Epithelial cell of esophagus (primary cell): ENCODE results near the gene KIF20B.

Source experiments
- DNase-seq: peaks from one replicate; pipeline ENCODE4 v3.0.0; 2010; ENCODE audit warnings: low read depth
- H3K4me3 ChIP-seq: 2 replicates; pipeline ENCODE4 v1.5.1; 2011; ENCODE audit warnings: mild to moderate bottlenecking, low read length, control low read depth
- CTCF ChIP-seq: IDR thresholded peaks from 2 replicates; pipeline ENCODE4 v1.5.1; 2011; ENCODE audit warnings: low read depth, mild to moderate bottlenecking, low read length, control low read depth, inconsistent platforms; ENCODE audit not compliant: insufficient read depth; ENCODE audit errors: missing control alignments

Gene KIF20B

GRCh38 chr10:89700923-89701241, 508 bp upstream of the KIF20B start:
- TF ChIP-seq CTCF: no peak
- no peak for DNase-seq
- peak overlapping the region; percentile 94 for H3K4me3 ChIP-seq

- TF ChIP-seq CTCF: no peak
- DNase-seq: peak; percentile 43
Observed at GRCh38 chr10:89702121-89702480, 711 bp downstream of the KIF20B start.

GRCh38 chr10:89705466-89705865, 4.1 kb downstream of the KIF20B start:
- no peak for TF ChIP-seq CTCF
- no peak for DNase-seq
- H3K4me3 ChIP-seq: no peak overlapping the region

More at GRCh38 chr10:89702121-89702480, 711 bp downstream of the KIF20B start:
- peak overlapping the region; percentile 94 for H3K4me3 ChIP-seq

- TF ChIP-seq CTCF: no peak
- H3K4me3 ChIP-seq: no peak overlapping the region
- no peak for DNase-seq
Observed at GRCh38 chr10:89706011-89706410, 4.6 kb downstream of the KIF20B start.

GRCh38 chr10:89707372-89707771, 6.0 kb downstream of the KIF20B start:
- H3K4me3 ChIP-seq: no peak overlapping the region
- no peak for TF ChIP-seq CTCF
- DNase-seq: no peak

GRCh38 chr10:89710753-89711152, 9.4 kb downstream of the KIF20B start:
- DNase-seq: no peak
- no peak for TF ChIP-seq CTCF
- H3K4me3 ChIP-seq: no peak overlapping the region

GRCh38 chr10:89734616-89735015, 33.2 kb downstream of the KIF20B start:
- TF ChIP-seq CTCF: no peak
- no peak overlapping the region for H3K4me3 ChIP-seq
- no peak for DNase-seq
